ENCODE results near the gene SMIM32.
A peak's percentile ranks its signal among the peaks of the same experiment; 100 is the strongest.

Gene SMIM32

DNA sequence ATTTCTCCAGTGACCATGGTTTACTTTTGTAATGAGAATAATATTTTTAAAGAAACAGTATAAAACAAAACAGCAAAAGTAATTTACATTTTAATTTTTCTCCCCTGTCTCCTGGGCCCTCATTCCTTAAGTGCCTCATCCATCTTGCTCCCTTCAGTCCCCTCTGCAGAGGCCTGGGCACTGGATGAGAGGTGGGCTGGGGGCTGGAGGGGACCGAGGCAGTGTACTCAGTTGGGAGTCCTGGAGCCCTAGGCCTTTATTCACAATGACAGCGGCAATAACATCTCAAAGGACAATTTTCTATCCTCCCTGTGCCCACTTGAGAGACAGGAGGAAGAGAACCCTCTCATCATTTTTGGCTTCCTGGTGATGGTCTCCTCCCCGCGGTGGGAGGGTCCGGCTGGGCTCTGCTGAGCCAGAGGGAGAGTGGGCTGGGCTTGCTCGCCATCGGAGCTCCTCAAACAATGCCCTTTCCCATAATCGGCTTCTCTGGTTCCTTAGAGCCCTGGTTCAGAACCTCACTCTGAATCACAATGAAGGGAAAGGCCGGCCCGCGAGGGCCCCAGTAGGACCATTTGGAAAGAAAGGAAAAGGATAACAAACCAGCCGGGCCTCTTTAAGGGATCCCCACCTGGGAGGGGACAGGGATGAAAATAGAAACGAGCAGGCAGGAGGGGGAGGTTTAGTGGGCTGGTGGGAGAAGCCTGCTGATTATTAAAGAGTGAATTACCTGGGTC, 9.7 kb upstream of the SMIM32 start:
- no peak overlapping the region for H3K4me3 ChIP-seq
- H3K9ac ChIP-seq: no peak overlapping the region
- no peaks in the 10 kb centered on the region for H3K27me3 ChIP-seq
- H3K9me3 ChIP-seq (replicated peaks in 1 of 11): peaks cover 8 to 18% (median 13%) of the 10 kb centered on the region in 11 experiments; a peak in 16 of 22 replicates
- H3K4me2 ChIP-seq: no peak overlapping the region
- no peaks in the 10 kb centered on the region for H3K36me3 ChIP-seq
- H3K4me1 ChIP-seq: peaks cover 0 to 17% (median 13%) of the 10 kb centered on the region in 10 experiments; a peak in 16 of 20 replicates
- no peak overlapping the region for H3K27ac ChIP-seq
- no peak for TF ChIP-seq Cebpa-rat (IDR thresholded peaks at IDR 0.05)
- no peaks in the 10 kb centered on the region for H4K20me1 ChIP-seq

DNA sequence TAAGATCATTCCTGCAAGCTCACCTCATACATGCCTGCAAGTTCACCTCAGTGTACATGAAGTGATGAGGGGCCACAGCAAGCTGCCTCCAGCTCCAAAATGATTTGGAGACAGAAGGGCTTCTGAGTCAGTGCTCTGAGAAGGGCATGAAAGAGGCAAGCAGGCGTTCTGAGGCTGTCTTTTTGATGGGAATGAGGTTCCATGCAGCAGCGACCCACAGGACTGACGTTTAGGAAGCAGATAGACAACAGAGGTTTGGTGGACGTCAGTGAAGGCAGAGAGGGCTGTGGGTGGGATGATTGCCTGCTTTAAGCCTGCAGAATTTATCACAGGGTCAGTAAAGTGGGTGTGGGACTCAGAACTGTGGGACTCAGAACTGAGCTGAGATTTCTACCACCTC, 8.9 kb upstream of the SMIM32 start:
- H3K4me2 ChIP-seq: no peak overlapping the region
- H3K27ac ChIP-seq: no peak overlapping the region
- H4K20me1 ChIP-seq: no peaks in the 10 kb centered on the region
- no peak overlapping the region for H3K9ac ChIP-seq
- H3K9me3 ChIP-seq (replicated peaks in 1 of 11): peaks cover 8 to 18% (median 13%) of the 10 kb centered on the region in 11 experiments; a peak in 16 of 22 replicates
- H3K4me1 ChIP-seq: peaks cover under 1 to 15% (median 13%) of the 10 kb centered on the region in 10 experiments; a peak in 19 of 20 replicates
- no peaks in the 10 kb centered on the region for H3K27me3 ChIP-seq
- H3K36me3 ChIP-seq: no peaks in the 10 kb centered on the region
- no peak for TF ChIP-seq Cebpa-rat (IDR thresholded peaks at IDR 0.05)
- no peak overlapping the region for H3K4me3 ChIP-seq

DNA sequence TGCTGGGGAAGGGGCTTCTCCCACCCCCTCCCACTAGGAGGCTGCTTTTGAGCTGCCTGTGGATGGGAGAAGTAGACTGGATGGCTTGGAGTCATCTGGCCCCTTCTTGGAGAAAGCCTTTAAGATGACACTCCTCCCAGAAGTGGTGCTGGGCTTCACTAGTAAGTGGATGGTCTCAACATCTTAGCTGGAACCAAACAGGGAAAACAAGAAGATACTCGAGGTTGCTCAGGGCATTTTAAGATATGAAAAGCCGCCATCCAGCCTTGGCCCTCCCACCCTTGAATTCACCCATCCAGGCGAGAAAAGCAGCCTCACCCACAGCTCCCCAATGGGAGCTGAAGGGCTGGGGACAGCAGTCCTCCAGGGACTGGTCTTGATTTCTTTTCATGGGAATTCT, 7.8 kb upstream of the SMIM32 start:
- no peaks in the 10 kb centered on the region for H3K27me3 ChIP-seq
- peaks cover 3 to 13% (median 9%) of the 10 kb centered on the region in 10 experiments for H3K4me1 ChIP-seq
- no peak for TF ChIP-seq Cebpa-rat (IDR thresholded peaks at IDR 0.05)
- no peak overlapping the region for H3K4me2 ChIP-seq
- no peak overlapping the region for H3K4me3 ChIP-seq
- H3K9me3 ChIP-seq (replicated peaks in 1 of 11): peaks cover 7 to 12% (median 9%) of the 10 kb centered on the region in 11 experiments; a peak in 16 of 22 replicates
- H4K20me1 ChIP-seq: no peaks in the 10 kb centered on the region
- no peak overlapping the region for H3K27ac ChIP-seq
- no peak overlapping the region for H3K9ac ChIP-seq
- H3K36me3 ChIP-seq: no peaks in the 10 kb centered on the region

DNA sequence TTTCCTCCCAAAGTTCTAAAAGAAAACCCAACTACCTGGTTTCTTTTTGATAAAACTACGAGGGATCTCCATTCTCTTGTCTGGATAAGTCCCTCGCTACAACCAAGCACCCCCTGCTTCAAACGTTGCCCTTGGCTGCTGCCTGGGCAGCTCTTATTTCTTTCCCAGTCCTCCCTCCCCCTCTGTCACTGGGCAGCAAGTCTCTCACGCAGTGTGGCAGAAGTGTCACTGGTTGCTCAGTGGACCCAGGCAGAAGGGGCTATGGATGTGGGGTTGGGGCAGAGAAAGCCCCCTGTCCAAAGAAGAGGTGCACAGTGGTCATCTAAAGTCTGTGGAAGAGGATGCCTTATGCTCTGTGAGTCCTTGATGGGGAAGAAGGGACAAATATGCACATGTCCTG, 7.2 kb upstream of the SMIM32 start:
- Histone ChIP-seq H3K9ac (no peak overlapping the region), H3K4me2 (no peak overlapping the region), H3K36me3 (no peaks in the 10 kb centered on the region), H3K27ac (no peak overlapping the region), H3K4me3 (no peak overlapping the region), H3K4me1 (peaks cover 0 to 19% (median 10%) of the 10 kb centered on the region in 10 experiments; a peak in 13 of 20 replicates), H3K27me3 (no peaks in the 10 kb centered on the region), H3K9me3 (replicated peaks in 1 of 11) (peaks cover under 1 to 6% (median 4%) of the 10 kb centered on the region in 11 experiments; a peak in 9 of 22 replicates), H4K20me1 (peaks cover 0 to 5% (median 0%) of the 10 kb centered on the region in 11 experiments; a peak in 1 of 22 replicates)
- TF ChIP-seq Cebpa-rat (IDR thresholded peaks at IDR 0.05): no peak

DNA sequence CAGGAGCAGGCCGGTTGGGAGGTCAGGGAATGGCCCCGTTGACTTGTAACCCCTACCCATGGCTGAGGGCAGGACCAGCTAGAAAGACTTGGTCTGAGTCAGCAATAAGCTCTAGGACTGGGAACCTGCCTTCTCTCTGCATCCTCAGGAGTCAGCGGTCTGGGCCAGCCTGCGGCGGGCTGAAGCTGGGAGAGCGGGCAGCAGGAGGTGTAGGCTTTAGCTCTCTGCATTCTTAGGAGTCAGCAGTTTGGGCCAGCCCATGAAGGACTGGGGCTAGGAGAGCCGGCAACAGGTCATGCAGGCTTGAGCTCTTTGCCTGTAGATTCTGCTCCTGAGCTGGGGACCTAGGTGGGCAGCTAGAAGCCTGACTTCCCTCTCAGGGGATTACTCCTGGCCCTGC, 6.4 kb upstream of the SMIM32 start:
- Histone ChIP-seq H3K9me3 (replicated peaks in 1 of 11) (no peaks in the 10 kb centered on the region), H3K9ac (no peak overlapping the region), H3K27ac (no peak overlapping the region), H4K20me1 (peaks cover 0 to 5% (median 0%) of the 10 kb centered on the region in 11 experiments; a peak in 1 of 22 replicates), H3K4me1 (peaks cover 0 to 19% (median 10%) of the 10 kb centered on the region in 10 experiments; a peak in 13 of 20 replicates), H3K4me2 (no peak overlapping the region), H3K36me3 (no peaks in the 10 kb centered on the region), H3K4me3 (no peak overlapping the region), H3K27me3 (peaks cover 0 to 2% (median 0%) of the 10 kb centered on the region in 11 experiments; a peak in 4 of 22 replicates)
- no peak for TF ChIP-seq Cebpa-rat (IDR thresholded peaks at IDR 0.05)

DNA sequence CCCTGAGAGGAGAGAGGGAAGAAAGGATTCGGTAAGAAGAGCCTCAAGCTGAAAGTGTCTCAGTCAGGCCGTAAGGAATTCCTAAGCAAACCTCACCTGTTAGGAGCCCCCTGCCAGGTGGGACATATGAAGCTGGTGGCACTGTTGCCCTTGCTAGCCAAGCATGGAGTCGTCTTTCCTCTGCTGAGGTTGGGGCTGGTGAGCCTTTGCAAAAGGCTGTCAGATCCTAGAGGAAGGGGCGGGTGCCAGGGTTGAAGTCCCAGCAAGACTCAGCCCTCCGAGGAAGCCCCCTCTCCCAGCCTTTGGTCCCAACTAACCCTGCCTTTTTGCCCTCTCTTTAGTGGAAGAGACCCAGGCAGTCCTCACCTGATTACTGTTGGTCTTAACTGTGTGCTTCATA, 5.5 kb upstream of the SMIM32 start:
- Histone ChIP-seq H3K4me1 (peaks cover 0 to 19% (median 10%) of the 10 kb centered on the region in 10 experiments; a peak in 13 of 20 replicates), H4K20me1 (peaks cover 0 to 5% (median 0%) of the 10 kb centered on the region in 11 experiments; a peak in 2 of 22 replicates)

DNA sequence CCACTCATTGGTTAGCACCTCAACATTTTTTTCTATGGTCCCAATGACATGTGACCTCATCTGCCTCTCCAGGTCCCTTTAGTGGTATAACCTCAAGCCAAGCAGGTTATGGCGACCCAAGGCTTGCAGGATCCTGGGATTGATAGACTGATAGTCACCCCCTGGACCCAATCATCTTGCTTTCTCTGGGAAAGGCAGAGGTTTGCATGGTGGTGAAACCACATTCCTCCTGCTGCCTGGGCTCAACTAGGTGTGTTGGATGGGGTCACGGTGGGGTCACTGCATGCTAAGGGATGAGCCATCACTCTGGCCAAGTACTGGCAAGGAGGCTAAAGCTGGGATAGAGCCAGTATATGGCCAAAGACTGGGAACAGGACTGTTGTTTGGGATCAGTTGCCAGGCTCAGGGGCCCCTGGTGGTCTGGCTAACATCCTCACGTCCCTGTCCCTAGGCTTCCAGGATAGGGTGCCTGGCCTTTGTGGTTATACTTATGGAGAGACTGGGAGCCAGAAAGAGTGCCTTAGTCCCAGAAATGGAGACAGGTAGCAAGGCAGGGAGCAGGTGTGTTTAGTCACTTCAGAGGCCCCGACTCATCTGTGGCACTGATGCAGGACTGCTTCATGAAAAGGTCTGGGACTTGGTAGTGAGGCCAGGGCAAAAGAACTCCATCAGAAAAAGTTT, 4.6 kb upstream of the SMIM32 start:
- no peak overlapping the region for H3K27ac ChIP-seq
- no peak overlapping the region for H3K9ac ChIP-seq
- no peak overlapping the region for H3K4me3 ChIP-seq
- peaks cover 0 to 1% (median 0%) of the 10 kb centered on the region in 11 experiments; a peak in 6 of 22 replicates for H3K9me3 ChIP-seq (replicated peaks in 1 of 11)
- peaks cover 0 to 19% (median 10%) of the 10 kb centered on the region in 10 experiments; a peak in 13 of 20 replicates for H3K4me1 ChIP-seq
- peaks cover 11 to 20% (median 15%) of the 10 kb centered on the region in 11 experiments for H3K27me3 ChIP-seq
- no peaks in the 10 kb centered on the region for H3K36me3 ChIP-seq
- no peak for TF ChIP-seq Cebpa-rat (IDR thresholded peaks at IDR 0.05)
- no peak overlapping the region for H3K4me2 ChIP-seq
- H4K20me1 ChIP-seq: peaks cover 0 to 9% (median 0%) of the 10 kb centered on the region in 11 experiments; a peak in 3 of 22 replicates

More for the DNA sequence above, 5.5 kb upstream of the SMIM32 start:
- peaks cover 2 to 11% (median 7%) of the 10 kb centered on the region in 11 experiments; a peak in 21 of 22 replicates for H3K27me3 ChIP-seq
- H3K27ac ChIP-seq: no peak overlapping the region
- no peaks in the 10 kb centered on the region for H3K36me3 ChIP-seq
- H3K4me3 ChIP-seq: no peak overlapping the region
- H3K9me3 ChIP-seq (replicated peaks in 1 of 11): no peaks in the 10 kb centered on the region
- no peak for TF ChIP-seq Cebpa-rat (IDR thresholded peaks at IDR 0.05)
- no peak overlapping the region for H3K9ac ChIP-seq
- no peak overlapping the region for H3K4me2 ChIP-seq

DNA sequence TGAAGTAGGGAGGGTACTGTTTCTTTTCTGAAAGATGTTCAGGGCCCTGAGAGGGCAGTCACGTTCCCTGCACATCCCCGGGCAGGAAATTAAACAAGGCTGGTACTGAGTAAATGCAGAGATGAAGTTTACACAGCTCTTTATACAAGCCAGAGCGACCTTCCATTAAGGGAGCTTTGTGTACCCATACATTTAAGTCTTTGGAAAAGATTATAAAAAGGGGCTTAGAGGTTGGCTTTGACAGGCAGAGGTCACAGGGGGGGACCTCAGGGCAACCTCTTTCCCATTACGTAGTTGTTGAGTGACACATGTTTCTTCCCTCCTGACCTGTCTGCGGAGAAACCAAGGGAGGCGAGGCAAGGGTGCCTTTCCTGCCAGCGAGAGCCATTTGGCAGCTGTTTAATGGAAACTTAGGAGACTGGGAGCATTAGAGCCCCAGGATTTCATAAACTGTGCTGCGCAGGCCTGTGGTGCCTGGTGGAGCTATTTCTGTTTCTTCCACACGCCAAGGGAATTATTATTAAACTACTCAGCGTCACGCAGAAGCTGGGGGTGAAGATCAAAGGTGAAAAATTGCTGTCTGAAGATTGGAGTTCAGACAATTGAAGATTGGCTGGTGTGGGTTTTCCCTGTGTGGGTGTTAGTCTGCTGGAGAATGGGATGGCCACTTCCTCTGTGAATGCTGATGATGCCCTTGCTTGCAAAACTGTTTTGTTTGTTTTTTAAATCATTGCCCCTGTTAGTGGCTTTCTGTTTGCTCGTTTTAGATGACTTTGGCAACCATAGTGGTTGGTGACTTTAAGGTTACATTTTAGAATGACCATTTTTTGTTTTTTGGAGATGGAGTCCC, 3.2 kb upstream of the SMIM32 start:
- Histone ChIP-seq H3K36me3 (peaks cover 0 to 12% (median 6%) of the 10 kb centered on the region in 11 experiments; a peak in 12 of 22 replicates), H3K9me3 (replicated peaks in 1 of 11) (peaks cover 10 to 15% (median 14%) of the 10 kb centered on the region in 11 experiments), H3K9ac (0 out of 22 replicates have a peak overlapping the region, but pooled peaks of 1 of the 11 experiments have one; percentile 14), H4K20me1 (peaks cover 0 to 16% (median 0%) of the 10 kb centered on the region in 11 experiments; a peak in 3 of 22 replicates), H3K27me3 (peaks cover 25 to 34% (median 29%) of the 10 kb centered on the region in 11 experiments), H3K27ac (no peak overlapping the region), H3K4me3 (no peak overlapping the region), H3K4me1 (peaks cover 0 to 19% (median 10%) of the 10 kb centered on the region in 10 experiments; a peak in 13 of 20 replicates), H3K4me2 (peak overlapping the region in 9 of 11 experiments; percentile 1 to 78 (median 16); a peak in 10 of 22 replicates)
- TF ChIP-seq Cebpa-rat (IDR thresholded peaks at IDR 0.05): no peak
